Kidney tubule cell (primary cell): ENCODE measurements around the gene GAK.
"Not testable (repeated sequence)": the region's sequence is repeated elsewhere in the genome, so short reads cannot be mapped to it uniquely, and the experiment has no call there.

Source experiments
- DNase-seq: peaks from one replicate; pipeline ENCODE4 v3.0.0-alpha.2; 2018; ENCODE audit warnings: low spot score

Gene GAK

GRCh38 chr4:808860-809570 is 123.1 kb downstream of the GAK start:
- no peak for DNase-seq

- DNase-seq = no peak
These were observed 124.3 kb downstream of the GAK start for GRCh38 chr4:807792-808191.

- not testable (repeated sequence) for DNase-seq
These were observed 125.1 kb downstream of the GAK start for GRCh38 chr4:806979-807378.

GRCh38 chr4:804804-805203 is 127.3 kb downstream of the GAK start:
- no peak for DNase-seq

GRCh38 chr4:803884-804283 is 128.2 kb downstream of the GAK start:
- DNase-seq = no peak

- DNase-seq = no peak
These were observed 130.5 kb downstream of the GAK start for GRCh38 chr4:801436-802124.
